Naive thymus-derived CD8-positive, alpha-beta T cell (primary cell): ENCODE data around the gene C20orf141. TPM values are rescaled to one million over a fixed set of nuclear protein-coding genes. Genes with fewer than 3 reads are reported as not detected.

Experiments used
- ATAC-seq, 2 donors: fragments of 150-1000 bp; cut with Tn5 transposase in 1 of 2; sonication (Bioruptor Pico), chemical (Tn5 transposase) in 1 of 2; 1 replicate in 1 of 2; 2 replicates in 1 of 2; pipeline ENCODE4 v1.10.0; 2021; ENCODE audit warnings: mild to moderate bottlenecking in 2 of 2, moderate library complexity in 2 of 2
- POLR2A ChIA-PET: fragments of 350-600 bp; sonication (Branson Sonifier 250); formaldehyde crosslinking; loops from one replicate; lab custom pipeline; 2021; ENCODE audit warnings: antibody characterized with exemption; lab: Charles Lee
- DNase-seq, 10 donors: peaks; one replicate each; pipeline versions ENCODE4 v3.0.0 to v3.0.0-alpha.2; 2020 to 2022
- H3K27ac Mint-ChIP-seq, 10 donors: one replicate each; pipeline ENCODE4 v1.8.0; 2020 to 2022; ENCODE audit warnings: mild to moderate bottlenecking in 10 of 10, mixed read lengths in 10 of 10, moderate library complexity in 4 of 10, inconsistent platforms in 1 of 10
- H3K27me3 Mint-ChIP-seq, 5 donors: one replicate each; pipeline ENCODE4 v1.8.0; 2021 to 2022; ENCODE audit warnings: mixed read lengths in 5 of 5
- H3K36me3 Mint-ChIP-seq, 3 donors: one replicate each; pipeline ENCODE4 v1.8.0; 2020 to 2022; ENCODE audit warnings: mixed read lengths in 3 of 3, mild to moderate bottlenecking in 2 of 3, inconsistent platforms in 1 of 3
- H3K4me1 Mint-ChIP-seq, 4 donors: one replicate each; pipeline ENCODE4 v1.8.0; 2021 to 2022; ENCODE audit warnings: mixed read lengths in 4 of 4
- H3K4me3 Mint-ChIP-seq, 10 donors: one replicate each; pipeline ENCODE4 v1.8.0; 2020 to 2022; ENCODE audit warnings: mild to moderate bottlenecking in 10 of 10, mixed read lengths in 10 of 10, moderate library complexity in 6 of 10, inconsistent platforms in 1 of 10
- H3K9me3 Mint-ChIP-seq, 9 donors: one replicate each; pipeline ENCODE4 v1.8.0; 2020 to 2022; ENCODE audit warnings: mixed read lengths in 9 of 9, mild to moderate bottlenecking in 3 of 9, inconsistent platforms in 1 of 9, moderate library complexity in 1 of 9
- polyA plus RNA-seq, 3 donors: library from polyadenylated mRNA; unstranded; fragments of 300-500 nt; fragmentation: Illumina TruSeq; gene quantifications; one replicate each; pipeline ENCODE4 v1.2.3, GENCODE V29; 2021
- total RNA-seq, 8 experiments: library from RNA in 2 of 8; stranded (reverse) in 2 of 8; gene quantifications; one replicate each; pipeline ENCODE4 v1.2.3 and lab custom pipeline; 2021 to 2026

C20orf141 gene
- total and polyA plus RNA-seq, 5 experiments from 2014 or later = not detected

DNA sequence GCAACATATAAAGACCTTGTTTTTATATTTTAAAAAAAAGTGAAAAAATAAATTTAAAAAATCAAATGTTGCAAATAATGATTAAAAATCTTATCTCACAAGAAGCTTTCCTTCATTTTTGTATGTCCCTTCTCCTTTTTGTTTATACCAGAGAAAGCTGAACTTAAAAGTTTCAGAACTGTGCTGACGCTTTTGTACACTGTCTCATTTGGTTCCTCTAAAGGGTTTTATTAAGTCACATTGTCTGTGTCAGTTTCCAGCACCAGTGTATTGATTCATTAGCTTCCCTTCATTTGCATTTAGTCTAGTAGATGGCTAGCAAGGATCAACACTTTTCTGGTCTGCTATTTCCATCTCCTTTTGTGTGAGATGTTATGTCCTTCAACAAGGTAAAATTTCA is 19.0 kb downstream of the C20orf141 start:
- POLR2A ChIA-PET = interaction anchor here (2.0 kb wide), 1 partner anchor 12 kb away, joined by 6 read pairs; no protein-coding TSS in a partner anchor
- H3K27ac Mint-ChIP-seq = peak overlapping the region in 1 of 10 donors; percentile 68

DNA sequence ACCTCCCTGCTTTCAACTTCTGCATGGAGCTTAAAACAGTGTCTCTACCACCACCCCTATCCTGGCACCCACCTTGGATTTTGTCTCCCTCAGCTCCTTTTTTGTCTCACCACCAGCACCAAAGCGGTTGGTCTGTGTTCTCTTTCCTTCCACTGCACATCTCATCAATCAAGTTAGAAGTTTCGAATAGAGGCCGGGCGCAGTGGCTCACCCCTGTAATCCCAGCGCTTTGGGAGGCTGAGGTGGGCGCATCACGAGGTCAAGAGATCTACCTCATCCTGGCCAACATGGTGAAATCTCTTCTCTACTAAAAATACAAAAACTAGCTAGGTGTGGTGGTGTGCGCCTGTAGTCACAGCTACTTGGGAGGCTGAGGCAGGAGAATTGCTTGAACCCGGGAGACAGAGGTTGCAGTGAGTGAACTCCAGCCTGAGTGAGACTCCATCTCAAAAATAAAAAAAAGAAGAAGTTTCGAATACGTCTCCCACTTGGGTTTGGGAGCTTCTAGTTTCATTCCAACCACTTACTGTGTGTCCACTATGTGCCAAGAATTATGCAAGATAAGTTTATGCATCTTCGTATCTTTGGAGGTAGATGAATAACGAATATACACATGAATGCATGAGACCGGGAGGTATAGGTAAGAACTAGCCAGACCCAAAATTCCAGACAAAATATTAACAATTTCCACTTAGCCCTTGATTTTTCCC is 19.8 kb downstream of the C20orf141 start:
- POLR2A ChIA-PET = interaction anchor here (0.6 to 2.0 kb wide), 2 partner anchors 13 to 15 kb away, joined by 6 read pairs; no protein-coding TSS in a partner anchor
- H3K4me3 Mint-ChIP-seq = peak overlapping the region in 1 of 10 donors; percentile 37
- H3K27me3 Mint-ChIP-seq = no peaks in the 10 kb centered on the region
- no peaks in the 10 kb centered on the region for H3K9me3 Mint-ChIP-seq
- peaks cover 18 to 24% (median 19%) of the 10 kb centered on the region in 4 donors for H3K4me1 Mint-ChIP-seq
- H3K36me3 Mint-ChIP-seq = peaks cover 0 to 18% (median 5%) of the 10 kb centered on the region in 3 donors
- H3K27ac Mint-ChIP-seq = peak overlapping the region in 3 of 10 donors; percentile 15 to 68 (median 37)
- no peak for ATAC-seq
- DNase-seq = no peak

More for the DNA sequence above, 19.0 kb downstream of the C20orf141 start:
- Mint-ChIP-seq H3K9me3 (no peaks in the 10 kb centered on the region), H3K27me3 (peaks cover 0 to 2% (median 0%) of the 10 kb centered on the region in 5 donors), H3K4me3 (no peak overlapping the region), H3K36me3 (peaks cover 0 to 18% (median 5%) of the 10 kb centered on the region in 3 donors), H3K4me1 (peaks cover 13 to 18% (median 14%) of the 10 kb centered on the region in 4 donors)
- ATAC-seq = no peak
- no peak for DNase-seq

DNA sequence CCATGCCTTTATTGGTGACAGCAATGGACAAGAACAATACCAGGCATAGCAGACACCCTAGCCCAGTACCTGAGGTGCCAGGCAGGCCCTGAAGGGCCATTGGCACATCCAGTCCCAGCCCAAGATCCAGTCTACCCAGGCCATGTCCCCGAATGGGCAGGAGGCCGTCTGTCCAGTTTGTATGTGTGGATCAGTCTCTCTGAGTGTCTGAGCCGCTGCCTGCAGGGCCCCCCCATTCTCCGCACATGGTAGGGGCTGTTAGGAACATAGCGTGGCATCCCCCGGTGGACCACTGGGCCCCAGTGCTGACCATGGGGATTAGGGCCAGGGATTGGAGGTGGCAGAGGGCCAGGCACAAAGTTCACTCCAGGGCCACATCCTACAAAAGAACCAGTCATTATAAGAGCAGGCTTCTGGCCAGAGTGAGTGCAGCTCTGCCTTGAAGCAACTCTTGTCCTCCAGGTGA is 20.6 kb downstream of the C20orf141 start:
- Mint-ChIP-seq H3K27me3 (no peaks in the 10 kb centered on the region), H3K4me3 (no peak overlapping the region), H3K4me1 (peaks cover 19 to 26% (median 22%) of the 10 kb centered on the region in 4 donors), H3K27ac (peak overlapping the region in 1 of 10 donors; percentile 41), H3K36me3 (peaks cover 0 to 18% (median 5%) of the 10 kb centered on the region in 3 donors), H3K9me3 (no peaks in the 10 kb centered on the region)
- DNase-seq (no peak), ATAC-seq (no peak)
- POLR2A ChIA-PET = interaction anchor here (0.6 kb wide), 1 partner anchor 14 kb away, joined by 6 read pairs; no protein-coding TSS in a partner anchor

DNA sequence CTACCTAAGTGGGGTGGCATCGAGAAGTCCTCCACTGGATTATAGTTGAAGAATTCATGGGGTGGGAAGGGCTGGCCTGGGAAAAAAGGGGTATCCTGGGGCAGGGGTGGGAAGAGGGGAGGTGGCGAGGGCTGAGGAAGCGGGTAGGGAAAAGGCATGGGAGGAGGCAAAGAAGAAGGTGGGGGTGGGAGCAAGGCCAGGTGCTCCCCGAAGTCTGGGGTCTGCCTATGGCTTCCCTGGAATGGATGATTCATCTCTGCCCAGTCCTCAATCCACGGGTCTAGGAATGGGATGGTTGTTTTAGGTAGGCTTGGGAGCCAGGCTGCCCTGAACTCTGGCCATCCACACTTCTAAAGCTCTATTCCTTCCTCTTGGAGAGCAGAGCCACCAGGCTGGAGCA is 21.2 kb downstream of the C20orf141 start:
- POLR2A ChIA-PET = no interaction called here
- Mint-ChIP-seq H3K4me3 (peak overlapping the region in 1 of 10 donors; percentile 45), H3K27me3 (no peaks in the 10 kb centered on the region), H3K9me3 (no peaks in the 10 kb centered on the region), H3K36me3 (peaks cover 0 to 18% (median 5%) of the 10 kb centered on the region in 3 donors), H3K4me1 (peaks cover 19 to 26% (median 22%) of the 10 kb centered on the region in 4 donors), H3K27ac (peak overlapping the region in 3 of 10 donors; percentile 9 to 59 (median 21))
- DNase-seq (no peak), ATAC-seq (no peak)

DNA sequence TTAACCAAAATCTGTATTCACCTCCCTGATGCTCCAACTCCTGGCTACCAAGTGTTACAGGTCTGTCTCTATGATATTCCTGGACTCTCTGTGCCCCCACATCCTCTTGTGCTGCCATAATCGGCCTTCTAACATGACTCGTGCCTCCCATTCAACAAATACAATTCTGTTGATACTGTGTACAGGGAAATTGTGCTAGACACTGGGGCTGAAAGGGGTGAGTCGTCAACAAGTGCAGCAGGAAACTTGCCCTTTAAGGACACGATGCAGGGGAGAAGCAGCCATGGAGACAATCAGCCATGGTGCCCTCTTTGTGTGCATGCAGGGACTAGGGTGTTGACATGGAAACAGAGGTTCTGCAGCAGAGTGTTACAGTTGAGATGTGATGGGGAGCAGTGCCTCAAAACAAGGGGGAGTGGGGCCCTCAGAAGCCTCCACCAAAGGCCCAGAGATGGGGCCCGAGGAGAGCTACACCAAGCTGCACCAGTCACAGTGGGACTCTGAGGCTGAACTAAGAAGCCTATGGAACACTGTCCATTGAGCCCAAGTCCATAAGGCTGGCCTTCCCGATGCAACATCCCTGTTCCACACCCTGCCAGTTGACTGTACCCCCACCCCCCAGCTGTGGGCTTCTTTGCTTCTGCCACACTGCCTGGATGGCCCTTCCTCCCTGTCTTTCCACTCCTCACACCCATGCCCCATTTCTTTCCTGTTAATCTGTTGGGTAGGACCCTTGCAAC is 22.6 kb downstream of the C20orf141 start:
- no peaks in the 10 kb centered on the region for H3K9me3 Mint-ChIP-seq
- H3K27ac Mint-ChIP-seq = peak overlapping the region in 1 of 10 donors; percentile 44
- DNase-seq (no peak), ATAC-seq (no peak)
- H3K36me3 Mint-ChIP-seq = peaks cover 0 to 18% (median 5%) of the 10 kb centered on the region in 3 donors
- peaks cover 22 to 32% (median 27%) of the 10 kb centered on the region in 4 donors for H3K4me1 Mint-ChIP-seq
- peak overlapping the region in 3 of 10 donors; percentile 33 to 46 (median 36) for H3K4me3 Mint-ChIP-seq
- POLR2A ChIA-PET = no interaction called here
- no peaks in the 10 kb centered on the region for H3K27me3 Mint-ChIP-seq

DNA sequence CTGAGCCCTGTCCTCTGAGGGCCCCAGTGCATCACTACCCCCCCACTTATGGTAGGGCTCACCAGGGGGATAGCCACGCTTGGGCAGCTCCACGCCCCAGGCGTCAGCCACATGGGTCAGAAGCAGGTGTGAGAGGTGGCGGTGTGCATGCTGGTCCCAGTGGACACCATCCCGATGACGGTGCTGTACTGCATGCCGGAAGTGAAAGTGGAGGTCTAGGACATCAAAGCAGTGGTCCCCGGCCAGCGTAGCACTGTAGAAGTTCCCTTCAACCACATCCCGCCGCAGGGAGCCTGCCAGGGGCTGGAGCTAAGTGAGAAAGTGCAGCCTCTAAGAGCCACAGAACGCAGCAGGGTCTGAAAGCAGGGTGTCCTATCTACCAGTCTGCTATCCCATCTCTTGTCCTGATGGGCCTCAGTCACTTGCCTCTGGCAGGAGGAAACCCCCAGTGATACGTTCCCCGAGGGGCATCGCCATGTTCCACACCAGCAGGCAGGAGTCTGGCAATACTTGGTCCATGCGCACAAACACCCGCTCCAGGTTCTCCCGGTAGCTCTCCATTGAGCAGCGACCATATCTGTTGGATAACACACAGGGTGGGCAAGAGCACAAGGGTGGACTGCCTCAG is 23.5 kb downstream of the C20orf141 start:
- Mint-ChIP-seq H3K9me3 (no peaks in the 10 kb centered on the region), H3K27me3 (no peaks in the 10 kb centered on the region), H3K36me3 (peaks cover 0 to 20% (median 5%) of the 10 kb centered on the region in 3 donors), H3K27ac (peak overlapping the region in 5 of 10 donors; percentile 7 to 53 (median 38)), H3K4me3 (peak overlapping the region in 8 of 10 donors; percentile 19 to 73 (median 44)), H3K4me1 (peaks cover 22 to 34% (median 29%) of the 10 kb centered on the region in 4 donors)
- POLR2A ChIA-PET = interaction anchor here (3.1 kb wide), 1 partner anchor 27 kb away, joined by 26 read pairs; no protein-coding TSS in a partner anchor
- ATAC-seq = no peak
- no peak for DNase-seq

DNA sequence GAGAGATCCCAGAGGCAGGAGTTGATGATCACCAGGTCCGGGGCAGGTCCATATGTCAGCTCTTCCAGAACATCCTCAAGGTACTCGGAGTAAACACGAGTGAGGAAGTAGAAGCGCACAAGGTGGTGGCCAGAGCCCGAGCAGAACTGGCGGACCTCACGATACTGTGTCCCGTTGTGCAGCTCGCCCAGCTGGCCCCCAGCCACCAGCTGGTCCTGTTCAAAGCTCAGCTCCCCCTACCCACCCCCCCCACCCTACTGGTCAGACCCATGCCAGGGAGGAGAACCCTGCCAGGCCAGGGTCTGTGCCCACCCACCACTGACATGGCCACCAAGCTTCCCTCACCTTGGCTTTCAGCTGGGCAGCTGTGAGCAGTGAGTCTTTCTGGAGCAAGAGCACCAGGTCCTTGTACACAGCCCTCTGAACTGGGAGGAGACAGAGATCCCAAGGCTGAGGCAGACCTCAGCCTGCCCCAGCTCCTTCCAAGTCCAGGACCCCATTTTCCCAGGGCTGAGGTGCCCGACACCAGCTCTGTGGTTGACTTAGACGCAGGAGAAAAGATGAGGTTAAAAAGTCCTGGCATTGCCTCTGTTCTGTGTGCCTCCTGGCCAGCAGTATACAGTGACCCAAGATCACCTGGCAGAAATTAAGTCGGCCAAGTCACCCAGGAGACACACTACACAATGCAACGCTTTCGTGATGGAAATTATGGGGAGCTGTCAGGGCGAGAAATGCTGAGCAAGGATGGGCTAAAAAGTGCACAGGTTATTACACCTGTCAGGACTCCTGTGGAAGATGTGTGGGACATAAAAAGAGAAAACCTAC is 24.3 kb downstream of the C20orf141 start:
- H3K36me3 Mint-ChIP-seq = peaks cover 0 to 18% (median 5%) of the 10 kb centered on the region in 3 donors
- DNase-seq (no peak), ATAC-seq (no peak)
- H3K4me3 Mint-ChIP-seq = peak overlapping the region; percentile 71 to 91 (median 88)
- peaks cover 25 to 42% (median 35%) of the 10 kb centered on the region in 4 donors for H3K4me1 Mint-ChIP-seq
- H3K27ac Mint-ChIP-seq = peak overlapping the region; percentile 82 to 96 (median 92)
- H3K9me3 Mint-ChIP-seq = no peaks in the 10 kb centered on the region
- no peaks in the 10 kb centered on the region for H3K27me3 Mint-ChIP-seq
- POLR2A ChIA-PET = interaction anchor here (0.6 to 3.1 kb wide), 11 partner anchors 13 to 647 kb away, joined by 3 to 26 read pairs (median 7); partner anchors contain the start of genes IDH3B, NOP56 and PTPRA

DNA sequence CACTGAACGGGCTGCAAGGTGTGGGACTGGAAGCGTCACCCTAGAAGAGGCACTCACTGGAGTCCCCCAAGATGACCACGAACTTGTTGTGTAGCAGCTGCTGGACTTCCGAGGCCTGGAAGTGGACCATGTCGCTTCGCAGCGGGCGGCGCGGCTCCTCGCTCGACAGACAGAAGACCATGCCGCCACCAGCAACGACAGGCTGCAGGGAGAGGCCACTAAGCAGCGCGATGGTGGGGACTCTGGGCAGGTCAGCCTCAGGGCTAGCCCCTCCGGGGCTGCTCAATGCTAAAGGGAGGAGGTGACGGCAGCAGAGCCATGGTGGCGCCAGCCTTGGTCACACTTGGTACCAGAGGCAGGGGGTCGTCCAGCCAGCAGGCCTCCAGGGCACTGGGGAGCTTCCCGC is 24.9 kb downstream of the C20orf141 start:
- POLR2A ChIA-PET = interaction anchor here (0.6 to 3.1 kb wide), 16 partner anchors 8 to 646 kb away, joined by 3 to 26 read pairs (median 4); partner anchors contain the start of genes CPXM1, EBF4, IDH3B and NOP56
- H3K4me3 Mint-ChIP-seq = peak overlapping the region; percentile 71 to 91 (median 88)
- H3K4me1 Mint-ChIP-seq = peaks cover 26 to 48% (median 40%) of the 10 kb centered on the region in 4 donors
- DNase-seq (no peak), ATAC-seq (no peak)
- H3K36me3 Mint-ChIP-seq = peaks cover 0 to 12% (median 5%) of the 10 kb centered on the region in 3 donors
- no peaks in the 10 kb centered on the region for H3K9me3 Mint-ChIP-seq
- H3K27me3 Mint-ChIP-seq = no peaks in the 10 kb centered on the region
- H3K27ac Mint-ChIP-seq = peak overlapping the region; percentile 82 to 96 (median 92)

DNA sequence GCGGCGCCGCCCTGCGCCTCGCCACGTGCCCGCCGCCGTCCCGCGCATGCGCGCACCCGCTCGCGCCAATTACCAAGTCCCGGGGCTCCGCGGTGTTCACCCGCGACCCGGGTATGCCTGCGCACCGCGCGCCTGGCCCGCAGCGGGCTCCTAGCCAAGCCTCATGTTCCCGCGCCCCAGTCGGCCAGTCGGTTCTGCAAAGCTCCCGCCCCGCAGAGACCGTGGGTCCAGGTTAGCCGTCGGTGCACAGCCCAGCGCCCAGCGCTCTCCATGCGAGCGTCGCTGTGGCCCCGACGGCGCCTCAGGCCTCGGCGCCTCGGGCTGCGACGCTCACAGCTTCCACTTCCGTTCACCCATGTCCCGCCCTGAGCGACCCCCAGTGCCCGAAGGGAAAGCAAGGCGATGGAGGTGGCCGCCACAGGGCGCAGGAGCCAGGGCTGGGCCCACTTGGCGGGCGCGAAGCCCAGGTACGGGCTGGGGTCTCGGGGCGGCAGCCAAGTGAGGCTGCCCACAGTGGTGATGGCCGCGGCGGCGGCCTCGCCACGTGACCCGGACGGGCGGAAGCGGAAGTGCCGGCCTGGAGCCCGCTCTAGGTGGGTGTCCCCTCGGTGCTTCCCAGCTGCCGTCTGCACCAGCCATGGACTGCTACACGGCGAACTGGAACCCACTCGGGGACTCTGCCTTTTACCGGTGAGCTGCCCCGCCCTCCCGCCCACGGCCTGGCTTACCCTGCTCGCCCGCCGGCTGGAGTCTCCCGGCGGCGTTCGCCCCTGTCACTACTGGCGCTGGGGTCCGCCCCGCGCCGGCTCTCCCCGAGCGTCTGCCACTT is 25.6 kb downstream of the C20orf141 start, which contains the start of the genes PCED1A and VPS16:
Gene PCED1A (minus strand): TSS at position 518 of the 829 bp plus-strand sequence. CDS start 743 bp downstream, outside the sequence.
Gene VPS16 (plus strand): TSS at position 608 of the 829 bp plus-strand sequence. CDS start 30 bp downstream, at position 638.
- no peaks in the 10 kb centered on the region for H3K27me3 Mint-ChIP-seq
- H3K9me3 Mint-ChIP-seq = no peaks in the 10 kb centered on the region
- peaks cover 0 to 6% (median 0%) of the 10 kb centered on the region in 3 donors for H3K36me3 Mint-ChIP-seq
- POLR2A ChIA-PET = interaction anchor here (0.6 to 3.1 kb wide), 21 partner anchors 8 to 630 kb away, joined by 3 to 26 read pairs (median 4); partner anchors contain the start of genes CPXM1, EBF4, IDH3B and NOP56
- peak within 1 kb of the TSS; percentile 82 to 96 (median 94) for H3K27ac Mint-ChIP-seq
- peaks cover 30 to 53% (median 45%) of the 10 kb centered on the region in 4 donors for H3K4me1 Mint-ChIP-seq
- H3K4me3 Mint-ChIP-seq = peak within 1 kb of the TSS; percentile 79 to 91 (median 90)
- ATAC-seq = peak; percentile 96 to 98
- peak; percentile 84 to 93 (median 88) for DNase-seq

DNA sequence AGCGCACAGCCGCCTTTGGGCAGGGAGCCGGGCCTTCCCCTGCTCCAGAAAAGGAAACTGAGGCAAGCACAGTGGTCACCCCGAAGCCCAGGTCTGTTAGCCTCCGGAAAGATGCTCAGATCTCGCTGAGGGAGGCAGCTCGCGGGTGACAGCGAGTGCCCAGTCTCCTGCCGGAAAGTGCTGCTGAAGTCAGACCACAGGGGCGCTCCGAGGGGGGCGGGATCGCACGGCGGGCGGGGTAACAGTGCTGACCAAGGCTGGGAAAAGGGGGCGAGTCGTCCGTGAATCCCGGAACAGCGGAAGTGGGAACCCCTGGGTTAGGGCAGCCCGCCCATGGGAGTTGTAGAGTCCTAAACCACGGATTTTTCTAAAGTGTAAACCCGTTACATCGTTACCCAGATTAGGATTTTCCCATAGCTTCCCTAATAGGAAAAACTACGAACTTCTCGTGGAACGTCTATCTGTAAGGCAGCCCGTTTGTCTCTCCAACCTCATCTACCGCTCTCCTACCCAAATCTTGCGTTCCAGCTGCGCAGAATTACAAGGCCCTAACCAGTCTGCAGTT is 26.3 kb downstream of the C20orf141 start:
- DNase-seq (peak in 4 of 10 donors; percentile 13 to 42 (median 21)), ATAC-seq (peak; percentile 19 to 31)
- no peaks in the 10 kb centered on the region for H3K9me3 Mint-ChIP-seq
- POLR2A ChIA-PET = interaction anchor here (0.6 to 3.1 kb wide), 16 partner anchors 8 to 629 kb away, joined by 3 to 26 read pairs (median 4); partner anchors contain the start of genes EBF4, IDH3B, NOP56 and PTPRA
- H3K4me1 Mint-ChIP-seq = peaks cover 28 to 58% (median 48%) of the 10 kb centered on the region in 4 donors
- H3K27me3 Mint-ChIP-seq = no peaks in the 10 kb centered on the region
- H3K27ac Mint-ChIP-seq = peak overlapping the region in 9 of 10 donors; percentile 79 to 95 (median 87)
- H3K36me3 Mint-ChIP-seq = peaks cover 0 to 5% (median 0%) of the 10 kb centered on the region in 3 donors
- H3K4me3 Mint-ChIP-seq = peak overlapping the region; percentile 78 to 91 (median 90)
